ENCODE results near the gene CENPF. TPM values are rescaled to one million over a fixed set of nuclear protein-coding genes. Genes with fewer than 3 reads are reported as not detected.

The CENPF gene
- polyA plus RNA-seq, 1 donor from 2014 or later = 5.4 TPM

DNA sequence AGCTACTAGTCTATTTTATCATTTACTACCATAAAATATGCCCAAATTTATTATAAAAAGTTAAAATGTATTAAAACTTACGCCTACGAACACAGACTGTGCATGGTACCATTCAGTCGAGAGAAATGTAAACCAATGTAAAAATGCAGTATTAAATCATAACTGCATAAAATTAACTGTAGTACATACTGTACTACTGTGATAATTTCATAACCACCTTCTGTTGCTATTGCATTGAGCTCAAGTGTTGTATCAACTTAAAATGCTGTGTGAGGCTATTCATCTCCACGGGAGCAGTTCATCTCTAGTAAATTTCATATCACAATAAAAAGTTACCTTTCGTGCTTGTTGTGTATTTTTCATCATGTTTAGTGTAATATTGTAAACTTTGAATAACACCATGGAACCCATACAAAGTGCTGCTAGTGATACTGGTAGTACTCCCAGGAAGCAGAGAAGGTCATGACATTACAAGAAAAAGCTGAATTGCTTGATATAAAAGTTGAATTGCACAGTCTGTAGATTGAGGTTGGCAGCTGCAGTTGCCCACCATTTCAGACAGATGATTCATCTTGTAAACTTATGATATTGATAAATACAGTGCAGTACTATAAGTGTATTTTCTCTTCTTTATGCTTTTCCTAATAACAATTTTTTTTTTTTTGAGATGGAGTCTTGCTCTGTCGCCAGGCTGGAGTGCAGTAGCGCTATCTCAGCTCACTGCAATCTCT, 19.0 kb upstream of the CENPF start:
- H3K9me3 ChIP-seq (ENCODE audit: low read length) = no peaks in the 10 kb centered on the region
- no peaks in the 10 kb centered on the region for H3K36me3 ChIP-seq (ENCODE audit: insufficient read depth, low read length)
- H3K27ac ChIP-seq (ENCODE audit: low read length) = no peak overlapping the region
- no peaks in the 10 kb centered on the region for H3K27me3 ChIP-seq (ENCODE audit: insufficient read depth, low read depth, low read length)
- no peak overlapping the region for H3K4me2 ChIP-seq (ENCODE audit: low read length)
- no peak overlapping the region for H2AFZ ChIP-seq (ENCODE audit: low read depth, low read length)
- no peaks in the 10 kb centered on the region for H3K9me2 ChIP-seq (ENCODE audit: insufficient read depth, low read length)
- no peak for TF ChIP-seq POLR2AphosphoS5 (IDR thresholded peaks at IDR 0.05)
- TF ChIP-seq SMC3 (conservative IDR thresholded peaks at IDR 0.05; ENCODE audit: poor library complexity) = no peak
- no peak for TF ChIP-seq TAF1 (IDR thresholded peaks at IDR 0.05; ENCODE audit: low read depth)
- no peak for TF ChIP-seq EZH2 (IDR thresholded peaks at IDR 0.05; ENCODE audit: borderline replicate concordance, insufficient read depth, low read length, poor library complexity, severe bottlenecking)
- TF ChIP-seq, protein P1, sequence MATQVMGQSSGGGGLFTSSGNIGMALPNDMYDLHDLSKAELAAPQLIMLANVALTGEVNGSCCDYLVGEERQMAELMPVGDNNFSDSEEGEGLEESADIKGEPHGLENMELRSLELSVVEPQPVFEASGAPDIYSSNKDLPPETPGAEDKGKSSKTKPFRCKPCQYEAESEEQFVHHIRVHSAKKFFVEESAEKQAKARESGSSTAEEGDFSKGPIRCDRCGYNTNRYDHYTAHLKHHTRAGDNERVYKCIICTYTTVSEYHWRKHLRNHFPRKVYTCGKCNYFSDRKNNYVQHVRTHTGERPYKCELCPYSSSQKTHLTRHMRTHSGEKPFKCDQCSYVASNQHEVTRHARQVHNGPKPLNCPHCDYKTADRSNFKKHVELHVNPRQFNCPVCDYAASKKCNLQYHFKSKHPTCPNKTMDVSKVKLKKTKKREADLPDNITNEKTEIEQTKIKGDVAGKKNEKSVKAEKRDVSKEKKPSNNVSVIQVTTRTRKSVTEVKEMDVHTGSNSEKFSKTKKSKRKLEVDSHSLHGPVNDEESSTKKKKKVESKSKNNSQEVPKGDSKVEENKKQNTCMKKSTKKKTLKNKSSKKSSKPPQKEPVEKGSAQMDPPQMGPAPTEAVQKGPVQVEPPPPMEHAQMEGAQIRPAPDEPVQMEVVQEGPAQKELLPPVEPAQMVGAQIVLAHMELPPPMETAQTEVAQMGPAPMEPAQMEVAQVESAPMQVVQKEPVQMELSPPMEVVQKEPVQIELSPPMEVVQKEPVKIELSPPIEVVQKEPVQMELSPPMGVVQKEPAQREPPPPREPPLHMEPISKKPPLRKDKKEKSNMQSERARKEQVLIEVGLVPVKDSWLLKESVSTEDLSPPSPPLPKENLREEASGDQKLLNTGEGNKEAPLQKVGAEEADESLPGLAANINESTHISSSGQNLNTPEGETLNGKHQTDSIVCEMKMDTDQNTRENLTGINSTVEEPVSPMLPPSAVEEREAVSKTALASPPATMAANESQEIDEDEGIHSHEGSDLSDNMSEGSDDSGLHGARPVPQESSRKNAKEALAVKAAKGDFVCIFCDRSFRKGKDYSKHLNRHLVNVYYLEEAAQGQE (IDR thresholded peaks at IDR 0.05; ENCODE audit: borderline replicate concordance) = no peak
- H3F3A ChIP-seq (ENCODE audit: insufficient read depth, low read length, poor library complexity, severe bottlenecking) = no peaks in the 10 kb centered on the region
- no peaks in the 10 kb centered on the region for H4K20me1 ChIP-seq (ENCODE audit: insufficient read depth)
- H3K4me3 ChIP-seq (ENCODE audit: low read length) = no peak overlapping the region
- no peak overlapping the region for H3K9ac ChIP-seq (ENCODE audit: low read length)
- no peaks in the 10 kb centered on the region for H3K79me2 ChIP-seq (replicated peaks; ENCODE audit: insufficient read depth, low read length)

DNA sequence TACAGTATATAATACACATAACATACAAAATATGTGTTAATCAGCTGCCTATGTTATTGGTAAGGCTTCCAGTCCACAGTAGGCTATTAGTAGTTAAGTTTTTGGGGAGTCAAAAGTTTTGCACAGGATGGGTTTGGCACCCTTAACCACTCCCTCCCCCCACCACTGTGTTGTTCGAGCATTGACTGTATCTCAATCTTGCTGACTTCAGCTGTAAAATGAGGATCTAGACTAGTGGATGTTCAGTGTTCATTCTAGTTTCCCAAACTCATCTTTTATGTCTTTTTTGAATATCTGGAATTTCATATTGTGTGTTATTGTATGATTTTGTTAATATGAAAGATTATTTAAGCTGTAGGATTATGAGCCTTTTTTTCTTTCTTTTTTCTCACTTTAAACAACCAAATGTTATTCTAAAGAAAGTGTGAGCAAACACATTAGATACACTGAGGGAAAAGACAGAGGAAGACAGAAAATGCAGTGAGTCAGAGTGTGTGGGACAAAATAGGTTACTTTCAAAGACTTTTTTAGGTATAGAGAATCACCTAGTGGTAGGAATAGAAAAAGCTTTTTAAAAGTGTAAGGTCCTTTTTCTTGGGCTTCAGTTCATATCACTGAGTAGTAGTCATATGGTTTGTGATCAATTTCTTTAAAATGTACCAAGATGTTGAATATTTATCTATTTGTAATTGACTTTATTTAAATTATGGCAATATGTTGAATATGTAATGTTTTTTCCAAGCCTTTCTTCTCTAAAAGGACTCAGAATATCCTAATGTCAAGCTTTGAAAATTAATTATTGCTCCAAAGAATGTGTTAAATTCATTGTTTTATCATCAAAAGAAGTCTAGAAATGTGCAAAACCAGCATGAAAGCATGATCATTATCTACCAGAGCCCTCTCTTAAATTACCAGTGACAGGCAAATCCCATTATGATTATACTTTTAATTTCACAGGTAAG, 17.9 kb upstream of the CENPF start:
- Histone ChIP-seq H3K36me3 (ENCODE audit: insufficient read depth, low read length) (no peaks in the 10 kb centered on the region), H3K4me3 (ENCODE audit: low read length) (no peak overlapping the region), H3K9me3 (ENCODE audit: low read length) (no peaks in the 10 kb centered on the region), H4K20me1 (ENCODE audit: insufficient read depth) (no peaks in the 10 kb centered on the region), H3K27ac (ENCODE audit: low read length) (no peak overlapping the region), H3K9me2 (ENCODE audit: insufficient read depth, low read length) (no peaks in the 10 kb centered on the region), H2AFZ (ENCODE audit: low read depth, low read length) (no peak overlapping the region), H3K79me2 (replicated peaks; ENCODE audit: insufficient read depth, low read length) (no peaks in the 10 kb centered on the region), H3F3A (ENCODE audit: insufficient read depth, low read length, poor library complexity, severe bottlenecking) (no peaks in the 10 kb centered on the region), H3K9ac (ENCODE audit: low read length) (no peak overlapping the region), H3K4me2 (ENCODE audit: low read length) (no peak overlapping the region), H3K27me3 (ENCODE audit: insufficient read depth, low read depth, low read length) (no peaks in the 10 kb centered on the region)
- no peak for TF ChIP-seq MXI1 (conservative IDR thresholded peaks at IDR 0.05; ENCODE audit: poor library complexity, severe bottlenecking)
- TF ChIP-seq, protein P2, sequence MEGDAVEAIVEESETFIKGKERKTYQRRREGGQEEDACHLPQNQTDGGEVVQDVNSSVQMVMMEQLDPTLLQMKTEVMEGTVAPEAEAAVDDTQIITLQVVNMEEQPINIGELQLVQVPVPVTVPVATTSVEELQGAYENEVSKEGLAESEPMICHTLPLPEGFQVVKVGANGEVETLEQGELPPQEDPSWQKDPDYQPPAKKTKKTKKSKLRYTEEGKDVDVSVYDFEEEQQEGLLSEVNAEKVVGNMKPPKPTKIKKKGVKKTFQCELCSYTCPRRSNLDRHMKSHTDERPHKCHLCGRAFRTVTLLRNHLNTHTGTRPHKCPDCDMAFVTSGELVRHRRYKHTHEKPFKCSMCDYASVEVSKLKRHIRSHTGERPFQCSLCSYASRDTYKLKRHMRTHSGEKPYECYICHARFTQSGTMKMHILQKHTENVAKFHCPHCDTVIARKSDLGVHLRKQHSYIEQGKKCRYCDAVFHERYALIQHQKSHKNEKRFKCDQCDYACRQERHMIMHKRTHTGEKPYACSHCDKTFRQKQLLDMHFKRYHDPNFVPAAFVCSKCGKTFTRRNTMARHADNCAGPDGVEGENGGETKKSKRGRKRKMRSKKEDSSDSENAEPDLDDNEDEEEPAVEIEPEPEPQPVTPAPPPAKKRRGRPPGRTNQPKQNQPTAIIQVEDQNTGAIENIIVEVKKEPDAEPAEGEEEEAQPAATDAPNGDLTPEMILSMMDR (IDR thresholded peaks at IDR 0.05; ENCODE audit: poor library complexity, severe bottlenecking) = peak; percentile 56
- TF ChIP-seq EZH2 (IDR thresholded peaks at IDR 0.05; ENCODE audit: borderline replicate concordance, insufficient read depth, low read length, poor library complexity, severe bottlenecking) = no peak
- no peak for TF ChIP-seq POLR2AphosphoS5 (IDR thresholded peaks at IDR 0.05)
- peak; percentile 52 for TF ChIP-seq SMC3 (conservative IDR thresholded peaks at IDR 0.05; ENCODE audit: poor library complexity)
- TF ChIP-seq RAD21 (conservative IDR thresholded peaks at IDR 0.05) = peak; percentile 63
- TF ChIP-seq TAF1 (IDR thresholded peaks at IDR 0.05; ENCODE audit: low read depth) = no peak

All from neural cell (in vitro differentiated cells).